Activated naive CD4-positive, alpha-beta T cell (primary cell): ENCODE data around the gene SAMM50.

ENCODE experiments used
- DNase-seq, 4 experiments: peaks; one replicate each; lab custom pipeline; 2025; lab: John Stamatoyannopoulos, UW

SAMM50 gene

GRCh38 chr22:43976861-43977795 lies 21.9 kb downstream of the SAMM50 start:
- DNase-seq, result no peak

- no peak for DNase-seq
Measured at GRCh38 chr22:43978558-43978957, 23.3 kb downstream of the SAMM50 start.

GRCh38 chr22:43980579-43980978 lies 25.3 kb downstream of the SAMM50 start:
- DNase-seq, result no peak

GRCh38 chr22:43980996-43981395 lies 25.8 kb downstream of the SAMM50 start:
- no peak for DNase-seq

GRCh38 chr22:43983808-43984207 lies 28.6 kb downstream of the SAMM50 start:
- DNase-seq, result no peak

GRCh38 chr22:43985532-43985931 lies 30.3 kb downstream of the SAMM50 start:
- DNase-seq, result no peak

GRCh38 chr22:43988116-43988820 lies 33.0 kb downstream of the SAMM50 start:
- DNase-seq, result no peak

- DNase-seq, result no peak
Measured at GRCh38 chr22:43988960-43989359, 33.7 kb downstream of the SAMM50 start.

GRCh38 chr22:43990044-43990443 lies 34.8 kb downstream of the SAMM50 start:
- no peak for DNase-seq

GRCh38 chr22:43991316-43992020 lies 36.2 kb downstream of the SAMM50 start:
- DNase-seq, result no peak

- no peak for DNase-seq
Measured at GRCh38 chr22:43992331-43992821, 37.1 kb downstream of the SAMM50 start.

- peak in 3 of 4 experiments; percentile 20 to 49 (median 21) for DNase-seq
Measured at GRCh38 chr22:43993072-43993760, 38.0 kb downstream of the SAMM50 start.

- no peak for DNase-seq
Measured at GRCh38 chr22:43994006-43994405, 38.8 kb downstream of the SAMM50 start.

- no peak for DNase-seq
Measured at GRCh38 chr22:43994416-43994815, 39.2 kb downstream of the SAMM50 start.

GRCh38 chr22:43995057-43995685 lies 39.9 kb downstream of the SAMM50 start:
- no peak for DNase-seq

- no peak for DNase-seq
Measured at GRCh38 chr22:43995798-43996169, 40.5 kb downstream of the SAMM50 start.

- peak in 3 of 4 experiments; percentile 34 to 56 (median 35) for DNase-seq
Measured at GRCh38 chr22:43996170-43996980, 41.1 kb downstream of the SAMM50 start.

- no peak for DNase-seq
Measured at GRCh38 chr22:43996981-43997265, 41.7 kb downstream of the SAMM50 start.

- DNase-seq, result no peak
Measured at GRCh38 chr22:43998679-43999264, 43.5 kb downstream of the SAMM50 start.

GRCh38 chr22:43999378-43999777 lies 44.1 kb downstream of the SAMM50 start:
- no peak for DNase-seq
